Mammary microvascular endothelial cell (primary cell): Measurements from ENCODE around the gene DDB1. TPM values are rescaled to one million over a fixed set of nuclear protein-coding genes. Genes with fewer than 3 reads are reported as not detected.

Source experiments
- total RNA-seq: library from RNA; depleted of rRNA; stranded (reverse); fragments of >200 nt; gene quantifications from 2 replicates; pipeline ENCODE4 v1.2.3, GENCODE V29; 2015

The DDB1 gene
- total RNA-seq: 191 and 196 TPM in 2 replicates

DNA sequence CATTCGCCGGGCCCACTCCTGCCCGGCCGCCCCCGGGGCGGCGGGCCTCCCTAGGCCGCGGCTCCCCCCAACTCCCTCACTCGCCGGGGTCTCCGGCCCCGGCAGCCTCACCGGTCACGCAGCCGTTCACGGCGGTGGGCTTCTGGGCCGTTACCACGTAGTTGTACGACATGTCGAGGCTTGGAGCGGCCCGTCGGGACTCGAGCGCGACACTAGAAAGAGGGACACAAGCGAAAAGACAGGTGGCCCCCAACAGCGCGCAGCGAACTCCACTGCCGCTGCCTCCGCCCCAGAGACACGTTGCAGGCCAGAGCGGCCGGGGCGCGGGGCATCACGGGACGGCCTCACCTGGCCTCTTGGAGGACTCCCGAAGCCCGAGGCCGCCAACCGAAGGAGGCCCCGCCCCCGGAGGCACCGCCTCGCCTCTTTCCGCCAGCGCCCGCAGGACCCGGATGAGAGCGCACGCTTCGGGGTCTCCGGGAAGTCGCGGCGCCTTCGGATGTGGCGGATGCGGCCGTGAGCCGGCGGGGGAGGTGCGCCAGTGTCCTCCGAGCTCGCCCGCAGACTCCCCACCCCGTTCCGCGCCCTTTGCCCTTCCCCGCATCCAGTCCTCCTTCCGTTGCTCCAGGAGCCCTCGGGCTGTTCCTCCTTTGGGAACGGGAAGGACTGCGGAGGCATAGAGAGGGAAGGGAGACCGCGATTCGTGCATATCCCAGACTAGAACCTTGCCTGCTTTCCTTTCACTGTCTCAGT, at the start of gene DDB1, which contains the start of gene TKFC:
Gene DDB1, minus strand, starts transcription at position 309 of the 753 bp plus-strand sequence. Its CDS starts 137 bp downstream, at position 172.
Gene TKFC, plus strand, starts transcription at position 432 of the 753 bp plus-strand sequence. CDS start 1,501 bp downstream, outside the sequence.

DNA sequence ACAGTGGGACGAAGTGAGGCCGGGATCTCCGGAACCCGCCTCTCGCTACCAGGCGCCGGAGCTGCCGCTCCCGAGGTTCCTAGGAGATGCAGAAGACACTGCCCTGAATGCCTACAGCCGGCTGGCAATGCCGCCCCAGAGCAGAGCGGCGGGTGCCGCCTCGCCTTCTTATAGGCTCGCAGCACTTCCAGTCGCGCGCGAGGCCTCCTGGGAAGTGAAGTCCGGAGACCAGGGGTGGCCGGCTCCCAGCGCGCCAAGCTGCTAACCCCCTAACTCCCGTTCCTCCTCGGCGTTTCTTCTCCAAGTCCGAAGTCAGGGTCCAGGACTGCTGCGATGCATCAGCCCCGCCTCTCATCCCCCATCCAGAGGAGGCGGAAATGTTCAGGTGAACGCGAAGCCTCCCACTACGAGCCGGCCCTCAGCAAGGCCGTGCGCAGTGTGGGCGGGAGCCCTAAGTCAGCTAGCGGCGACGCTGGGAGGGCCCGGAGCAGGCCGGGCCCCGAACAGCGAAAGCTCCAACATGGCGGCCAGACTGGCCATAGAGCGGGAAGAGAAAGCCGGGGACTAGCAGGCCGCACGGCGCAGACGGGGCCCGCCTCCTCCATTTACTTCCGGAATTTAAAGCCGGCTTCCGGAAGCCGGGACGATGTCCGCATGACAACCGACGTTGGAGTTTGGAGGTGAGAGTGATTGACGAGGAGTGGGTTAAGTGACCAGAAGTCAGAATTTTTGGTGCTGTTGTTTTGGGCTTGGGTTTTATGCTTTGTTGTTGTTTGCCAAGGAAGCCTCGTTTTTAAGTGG, 29.0 kb upstream of the DDB1 start, which contains the start of the genes CYB561A3 and TMEM138:
Gene CYB561A3, minus strand, starts transcription at position 142 of the 801 bp plus-strand sequence. CDS start 5,169 bp downstream, outside the sequence.
Gene TMEM138, plus strand, starts transcription at position 634 of the 801 bp plus-strand sequence. CDS start 2,017 bp downstream, outside the sequence.

DNA sequence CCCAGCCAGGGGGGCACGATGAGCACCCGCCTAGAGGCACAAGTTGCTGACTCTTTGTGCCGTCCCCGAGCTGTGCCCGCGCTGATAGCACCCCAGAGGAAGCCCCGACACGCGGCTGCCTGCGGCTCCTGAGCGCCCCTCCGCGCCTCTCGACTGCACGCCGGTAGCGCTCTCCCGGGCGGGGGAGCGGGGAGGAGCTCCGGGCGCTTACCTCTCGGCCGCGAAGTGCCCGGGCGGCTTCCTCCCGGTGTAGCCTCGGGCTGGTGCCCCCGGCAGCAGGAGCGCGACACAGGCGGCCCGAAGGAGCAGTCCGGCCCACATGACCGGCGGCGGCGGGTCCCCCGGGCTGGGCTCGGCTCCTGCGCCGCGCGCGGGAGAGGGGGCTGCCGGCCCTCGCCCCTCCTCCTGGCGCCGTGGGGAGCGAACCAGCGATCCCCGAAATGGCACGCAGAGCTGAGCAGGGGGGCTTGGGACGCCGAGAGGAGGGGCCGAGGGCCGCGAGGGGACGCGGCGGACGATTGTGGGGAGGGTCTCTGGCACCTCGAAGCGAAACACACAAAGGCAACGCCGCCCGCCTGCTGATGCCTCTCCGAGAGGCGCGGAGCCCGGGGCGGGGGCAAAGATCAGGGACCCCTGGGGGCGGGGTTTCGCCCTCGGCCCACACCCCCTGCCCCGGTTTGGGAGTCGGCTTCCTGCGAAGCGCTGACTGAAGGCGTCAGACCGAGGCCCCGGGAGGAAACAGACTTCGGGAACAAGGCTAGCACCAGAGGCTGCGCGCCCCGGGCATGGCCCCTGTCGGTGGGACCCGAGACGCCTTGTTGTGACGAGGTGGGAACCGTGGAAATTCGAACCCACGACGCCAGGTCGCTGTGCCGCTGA, 37.9 kb downstream of the DDB1 start, which contains the start of gene VWCE:
Gene VWCE, minus strand, starts transcription at position 600 of the 879 bp plus-strand sequence. Its CDS starts 279 bp downstream, at position 321.

Other genes starting within 250 kb of the DDB1 start
- not detected in 2 replicates for gene CD5, start 230.6 kb downstream of the DDB1 start, total RNA-seq
- 17.9 and 23.6 TPM in 2 replicates for gene VPS37C, start 171.7 kb downstream of the DDB1 start, total RNA-seq
- gene PGA3, start 129.6 kb downstream of the DDB1 start, total RNA-seq: not detected in 2 replicates
- not detected in 2 replicates for gene PGA4, start 110.8 kb downstream of the DDB1 start, total RNA-seq
- gene PGA5, start 91.9 kb downstream of the DDB1 start, total RNA-seq: not detected in 2 replicates
- 8.7 and 15.9 TPM in 2 replicates for gene VWCE, start 37.8 kb downstream of the DDB1 start, total RNA-seq
- gene TKFC, start 123 bp upstream of the DDB1 start, total RNA-seq: 22.6 and 23.4 TPM in 2 replicates
- 40.4 and 45.9 TPM in 2 replicates for gene CYB561A3, start 28.8 kb upstream of the DDB1 start, total RNA-seq
- 20.5 and 35.2 TPM in 2 replicates for gene TMEM138, start 29.3 kb upstream of the DDB1 start, total RNA-seq
- gene TMEM216, start 59.5 kb upstream of the DDB1 start, total RNA-seq: 12.5 and 14.0 TPM in 2 replicates
- 25.9 and 30.7 TPM in 2 replicates for gene CPSF7, start 96.9 kb upstream of the DDB1 start, total RNA-seq
- gene SDHAF2, start 97.0 kb upstream of the DDB1 start, total RNA-seq: 34.9 and 42.6 TPM in 2 replicates
- not detected in 2 replicates for gene LRRC10B, start 175.6 kb upstream of the DDB1 start, total RNA-seq
- 0.05 and 0.07 TPM in 2 replicates for gene SYT7, start 248.0 kb upstream of the DDB1 start, total RNA-seq